ENCODE results near the gene OR9A2. TPM values are rescaled to one million over a fixed set of nuclear protein-coding genes. Genes with fewer than 3 reads are reported as not detected.

The OR9A2 gene, protein sequence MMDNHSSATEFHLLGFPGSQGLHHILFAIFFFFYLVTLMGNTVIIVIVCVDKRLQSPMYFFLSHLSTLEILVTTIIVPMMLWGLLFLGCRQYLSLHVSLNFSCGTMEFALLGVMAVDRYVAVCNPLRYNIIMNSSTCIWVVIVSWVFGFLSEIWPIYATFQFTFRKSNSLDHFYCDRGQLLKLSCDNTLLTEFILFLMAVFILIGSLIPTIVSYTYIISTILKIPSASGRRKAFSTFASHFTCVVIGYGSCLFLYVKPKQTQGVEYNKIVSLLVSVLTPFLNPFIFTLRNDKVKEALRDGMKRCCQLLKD
- not detected in 5 replicates for total RNA-seq (2022; extraction: Qiagen RNA extraction; ENCODE audit: low read depth)

DNA sequence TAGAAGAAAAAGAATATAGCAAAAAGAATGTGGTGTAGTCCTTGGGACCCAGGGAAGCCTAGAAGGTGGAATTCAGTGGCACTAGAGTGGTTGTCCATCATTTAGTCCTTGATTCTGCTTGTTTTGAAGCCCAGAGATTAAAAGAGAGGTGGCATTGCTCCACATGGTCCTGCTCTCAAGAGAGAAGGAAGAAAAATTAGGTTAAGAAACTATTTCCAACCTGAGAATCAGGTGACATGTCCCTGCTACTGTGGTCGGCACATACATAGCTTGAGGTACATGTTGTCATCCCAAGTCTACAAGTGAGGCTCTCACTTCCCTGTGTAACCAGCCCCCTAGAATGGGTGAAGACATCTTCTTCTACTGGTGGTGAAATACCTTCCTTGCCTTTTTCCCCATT lies at the start of gene OR9A2:
Gene OR9A2, minus strand, starts transcription at position 101 of the 400 bp plus-strand sequence. Its CDS starts 0 bp downstream, at position 101.

DNA sequence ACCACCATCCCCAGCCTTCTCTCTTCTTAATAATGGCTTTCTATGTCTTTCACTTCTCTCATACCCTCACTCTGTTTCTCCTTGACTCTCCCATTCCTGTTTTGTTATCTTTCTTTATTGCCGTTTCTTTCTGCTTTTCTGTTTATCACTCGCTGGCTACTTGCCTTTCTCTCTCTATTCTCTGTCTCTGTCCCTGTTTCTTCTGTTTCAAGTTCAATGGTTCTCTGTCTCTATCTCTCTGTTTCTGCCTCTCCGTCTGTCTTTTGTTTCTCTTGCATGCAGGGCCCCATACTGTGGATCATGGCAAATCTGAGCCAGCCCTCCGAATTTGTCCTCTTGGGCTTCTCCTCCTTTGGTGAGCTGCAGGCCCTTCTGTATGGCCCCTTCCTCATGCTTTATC lies 25.1 kb upstream of the OR9A2 start, which contains the start of gene OR6V1:
Gene OR6V1, plus strand, starts transcription at position 301 of the 400 bp plus-strand sequence. Its CDS starts 0 bp downstream, at position 301.

Other genes with a start within 250 kb of the OR9A2 start
- gene EPHB6, start 172.1 kb downstream of the OR9A2 start, total RNA-seq (2022; extraction: Qiagen RNA extraction; ENCODE audit: low read depth), result 0.35 to 0.98 TPM (median 0.57 TPM) in 5 replicates
- gene TRPV6, start 141.4 kb downstream of the OR9A2 start, total RNA-seq (2022; extraction: Qiagen RNA extraction; ENCODE audit: low read depth), result not detected in 5 replicates
- not detected in 5 replicates for gene TRPV5, start 93.4 kb downstream of the OR9A2 start, total RNA-seq (2022; extraction: Qiagen RNA extraction; ENCODE audit: low read depth)
- not detected in 5 replicates for gene LLCFC1, start 87.6 kb downstream of the OR9A2 start, total RNA-seq (2022; extraction: Qiagen RNA extraction; ENCODE audit: low read depth)
- gene KEL, start 64.8 kb downstream of the OR9A2 start, total RNA-seq (2022; extraction: Qiagen RNA extraction; ENCODE audit: low read depth), result not detected in 5 replicates
- gene OR6V1, start 25.2 kb upstream of the OR9A2 start, total RNA-seq (2022; extraction: Qiagen RNA extraction; ENCODE audit: low read depth), result not detected in 5 replicates
- 0.27 to 0.30 TPM in 2 of 5 replicates, not detected in the others for gene PIP, start 104.9 kb upstream of the OR9A2 start, total RNA-seq (2022; extraction: Qiagen RNA extraction; ENCODE audit: low read depth)
- not detected in 5 replicates for gene TAS2R39, start 156.3 kb upstream of the OR9A2 start, total RNA-seq (2022; extraction: Qiagen RNA extraction; ENCODE audit: low read depth)
- not detected in 5 replicates for gene TAS2R40, start 194.9 kb upstream of the OR9A2 start, total RNA-seq (2022; extraction: Qiagen RNA extraction; ENCODE audit: low read depth)
- 109 to 119 TPM (median 117 TPM) in 5 replicates for gene GSTK1, start 236.3 kb upstream of the OR9A2 start, total RNA-seq (2022; extraction: Qiagen RNA extraction; ENCODE audit: low read depth)

Measured in A549 treated with GW870086 at 1 μM for 4 hours (cell line).